HepG2 (cell line): Measurements from ENCODE around the gene RGS19. TPM values are rescaled to one million over a fixed set of nuclear protein-coding genes. Genes with fewer than 3 reads are reported as not detected.

Experiments used
- AGO2 ChIP-seq: fragments of 200-400 bp; formaldehyde crosslinking; optimal IDR thresholded peaks from 2 replicates; pipeline ENCODE3; 2017; ENCODE audit warnings: mild to moderate bottlenecking, low read depth, low read length, moderate library complexity
- AHR ChIP-seq: IDR thresholded peaks from 2 replicates; pipeline ENCODE4 v1.6.1; 2018; ENCODE audit warnings: missing genetic modification reagents, missing compliant biosample characterization
- FIP1L1 ChIP-seq: fragments of 200-400 bp; formaldehyde crosslinking; IDR thresholded peaks from 2 replicates; pipeline ENCODE4 v1.6.1; 2018; ENCODE audit warnings: low read depth, mild to moderate bottlenecking, low read length, moderate library complexity, borderline replicate concordance; ENCODE audit not compliant: insufficient read depth
- FOXA3 ChIP-seq: IDR thresholded peaks from 2 replicates; pipeline ENCODE4 v1.6.1; 2016; ENCODE audit warnings: missing genetic modification reagents, missing compliant biosample characterization
- HMG20B ChIP-seq: conservative IDR thresholded peaks from 2 replicates; pipeline ENCODE4 v1.6.1; 2016; ENCODE audit warnings: missing genetic modification reagents, missing compliant biosample characterization
- KLF15 ChIP-seq: sonication (generic); formaldehyde crosslinking; IDR thresholded peaks from 2 replicates; pipeline ENCODE4 v1.8.1; 2023; ENCODE audit warnings: borderline replicate concordance, mild to moderate bottlenecking, inconsistent platforms, missing genetic modification reagents, mixed read lengths
- NCOA5 ChIP-seq: sonication (generic); formaldehyde crosslinking; IDR thresholded peaks from 2 replicates; pipeline ENCODE4 v1.4.0; 2020; ENCODE audit warnings: missing genetic modification reagents
- RFX1 ChIP-seq: fragments of 450-650 bp; IDR thresholded peaks from 2 replicates; pipeline ENCODE4 v1.6.1; 2017
- TBL1XR1 ChIP-seq: fragments of 150-350 bp; IDR thresholded peaks from 2 replicates; pipeline ENCODE4 v1.6.1; 2014; ENCODE audit warnings: borderline replicate concordance, low read length; ENCODE audit not compliant: partially characterized antibody
- ZNF337 ChIP-seq: sonication (generic); formaldehyde crosslinking; IDR thresholded peaks from 2 replicates; pipeline ENCODE4 v1.5.1; 2020; ENCODE audit warnings: missing genetic modification reagents, low read depth, mild to moderate bottlenecking, borderline replicate concordance
- ZNF382 ChIP-seq: sonication (generic); formaldehyde crosslinking; IDR thresholded peaks from 2 replicates; pipeline ENCODE4 v1.5.0; 2020; ENCODE audit warnings: missing genetic modification reagents, mild to moderate bottlenecking, borderline replicate concordance
- ZNF589 ChIP-seq: sonication (generic); formaldehyde crosslinking; conservative IDR thresholded peaks from 2 replicates; pipeline ENCODE4 v1.8.0; 2022; ENCODE audit warnings: mild to moderate bottlenecking, moderate library complexity, missing genetic modification reagents
- polyA plus RNA-seq, 8 experiments: library from polyadenylated mRNA; depleted of rRNA in 3 of 8; stranded (reverse) in 7 of 8; unstranded in 1 of 8; fragments of >200 nt; fragmentation: Illumina TruSeq in 4 of 8; extraction: Trizol in 4 of 8; gene quantifications; 2 replicates each; pipeline versions ENCODE4 v1.2.1 to v1.2.3, GENCODE V29; 2011 to 2016; ENCODE audit warnings: low read depth in 4 of 8, missing spikeins in 1 of 8, mixed read lengths in 1 of 8; ENCODE audit not compliant: insufficient read depth in 1 of 8
- total RNA-seq, 5 experiments: library from RNA; depleted of rRNA; stranded (reverse); fragments of >200 nt; fragmentation: Illumina TruSeq; extraction: Trizol; gene quantifications; 2 replicates each; pipeline ENCODE4 v1.2.3, GENCODE V29; 2016; ENCODE audit warnings: low read depth in 1 of 5
- TF ChIP-seq, protein P1 (sequence below): sonication (generic); formaldehyde crosslinking; IDR thresholded peaks from 2 replicates; pipeline ENCODE4 v1.4.0; 2020; ENCODE audit warnings: missing genetic modification reagents
- TF ChIP-seq, protein P2 (sequence below): sonication (generic); formaldehyde crosslinking; IDR thresholded peaks from 2 replicates; pipeline ENCODE4 v1.5.0; 2020; ENCODE audit warnings: missing genetic modification reagents, mild to moderate bottlenecking, borderline replicate concordance
- TF ChIP-seq, protein P3 (sequence below): sonication (generic); formaldehyde crosslinking; IDR thresholded peaks from 2 replicates; pipeline ENCODE4 v1.4.0; 2020; ENCODE audit warnings: missing genetic modification reagents
- TF ChIP-seq, protein P4 (sequence below): sonication (generic); formaldehyde crosslinking; conservative IDR thresholded peaks from 2 replicates; pipeline ENCODE4 v1.8.0; 2022; ENCODE audit warnings: mild to moderate bottlenecking, moderate library complexity, missing genetic modification reagents
- TF ChIP-seq, protein P5 (sequence below): sonication (generic); formaldehyde crosslinking; IDR thresholded peaks from 2 replicates; pipeline ENCODE4 v1.8.0; 2022; ENCODE audit warnings: mild to moderate bottlenecking, missing genetic modification reagents
- TF ChIP-seq, protein P6 (sequence below): sonication (generic); formaldehyde crosslinking; IDR thresholded peaks from 2 replicates; pipeline ENCODE4 v1.5.1; 2020; ENCODE audit warnings: mild to moderate bottlenecking, moderate library complexity, missing genetic modification reagents

The RGS19 gene
- total and polyA plus RNA-seq, 2 of the 13 experiments (the other 11 are each of a cell fraction or from before 2014, with no cell fraction given) = 10.7 to 11.9 TPM

DNA sequence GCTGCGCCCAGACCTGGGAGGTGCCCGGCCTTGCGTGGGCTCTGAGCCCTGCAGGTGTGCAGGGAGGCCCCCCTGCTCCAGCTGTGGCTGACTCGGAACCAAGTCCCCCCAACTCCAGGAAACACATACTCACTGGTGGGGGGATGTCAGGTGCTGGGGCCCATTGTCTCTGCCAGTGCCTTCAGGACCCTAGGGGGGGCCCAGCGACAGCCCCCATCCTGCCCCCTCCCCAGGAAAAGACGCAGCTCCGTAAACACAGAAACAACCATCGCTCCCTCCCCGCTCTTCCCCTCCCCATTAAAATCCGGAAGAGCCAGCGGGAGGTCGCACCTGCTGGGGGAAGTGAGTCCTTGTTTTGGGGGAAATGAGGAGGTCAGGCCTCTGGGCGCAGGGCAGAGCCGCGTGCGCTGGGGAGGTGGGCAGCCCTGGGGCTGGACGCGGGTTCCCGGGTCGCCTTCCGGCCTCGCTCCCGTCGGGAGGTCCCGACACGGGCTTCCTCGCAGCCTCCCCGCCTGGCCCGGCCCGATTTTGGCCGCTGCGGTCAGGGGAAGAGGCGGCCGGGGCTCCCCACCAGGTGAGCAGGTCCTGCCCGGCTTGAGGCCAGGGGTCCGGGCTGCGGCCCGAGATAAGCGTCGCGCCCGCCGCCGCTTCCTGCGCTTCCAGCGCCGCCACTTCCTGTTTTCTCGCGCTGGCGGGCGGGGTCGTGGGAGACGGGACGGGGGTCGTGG lies 37.1 kb downstream of the RGS19 start (continued):
- TF ChIP-seq, protein P1, sequence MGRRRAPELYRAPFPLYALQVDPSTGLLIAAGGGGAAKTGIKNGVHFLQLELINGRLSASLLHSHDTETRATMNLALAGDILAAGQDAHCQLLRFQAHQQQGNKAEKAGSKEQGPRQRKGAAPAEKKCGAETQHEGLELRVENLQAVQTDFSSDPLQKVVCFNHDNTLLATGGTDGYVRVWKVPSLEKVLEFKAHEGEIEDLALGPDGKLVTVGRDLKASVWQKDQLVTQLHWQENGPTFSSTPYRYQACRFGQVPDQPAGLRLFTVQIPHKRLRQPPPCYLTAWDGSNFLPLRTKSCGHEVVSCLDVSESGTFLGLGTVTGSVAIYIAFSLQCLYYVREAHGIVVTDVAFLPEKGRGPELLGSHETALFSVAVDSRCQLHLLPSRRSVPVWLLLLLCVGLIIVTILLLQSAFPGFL = no peak
- TF ChIP-seq, protein P2, sequence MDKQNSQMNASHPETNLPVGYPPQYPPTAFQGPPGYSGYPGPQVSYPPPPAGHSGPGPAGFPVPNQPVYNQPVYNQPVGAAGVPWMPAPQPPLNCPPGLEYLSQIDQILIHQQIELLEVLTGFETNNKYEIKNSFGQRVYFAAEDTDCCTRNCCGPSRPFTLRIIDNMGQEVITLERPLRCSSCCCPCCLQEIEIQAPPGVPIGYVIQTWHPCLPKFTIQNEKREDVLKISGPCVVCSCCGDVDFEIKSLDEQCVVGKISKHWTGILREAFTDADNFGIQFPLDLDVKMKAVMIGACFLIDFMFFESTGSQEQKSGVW = no peak
- TF ChIP-seq NCOA5 (CRISPR knock-in tag) (no peak), ZNF589 (0 out of 2 replicates have a peak, but pooled peaks have one; percentile 32), TBL1XR1 (no peak), ZNF382 (no peak), HMG20B (CRISPR knock-in tag) (no peak), KLF15 (CRISPR knock-in tag) (0 out of 2 replicates have a peak, but pooled peaks have one; percentile 28), RFX1 (no peak), FIP1L1 (peak; percentile 61; the same call in 1 of the 2 replicates), ZNF337 (CRISPR knock-in tag) (no peak), AHR (CRISPR knock-in tag) (no peak; the same call in none of the 2 replicates), FOXA3 (no peak; the same call in 1 of the 2 replicates), AGO2 (peak; percentile 99)
- TF ChIP-seq, protein P3, sequence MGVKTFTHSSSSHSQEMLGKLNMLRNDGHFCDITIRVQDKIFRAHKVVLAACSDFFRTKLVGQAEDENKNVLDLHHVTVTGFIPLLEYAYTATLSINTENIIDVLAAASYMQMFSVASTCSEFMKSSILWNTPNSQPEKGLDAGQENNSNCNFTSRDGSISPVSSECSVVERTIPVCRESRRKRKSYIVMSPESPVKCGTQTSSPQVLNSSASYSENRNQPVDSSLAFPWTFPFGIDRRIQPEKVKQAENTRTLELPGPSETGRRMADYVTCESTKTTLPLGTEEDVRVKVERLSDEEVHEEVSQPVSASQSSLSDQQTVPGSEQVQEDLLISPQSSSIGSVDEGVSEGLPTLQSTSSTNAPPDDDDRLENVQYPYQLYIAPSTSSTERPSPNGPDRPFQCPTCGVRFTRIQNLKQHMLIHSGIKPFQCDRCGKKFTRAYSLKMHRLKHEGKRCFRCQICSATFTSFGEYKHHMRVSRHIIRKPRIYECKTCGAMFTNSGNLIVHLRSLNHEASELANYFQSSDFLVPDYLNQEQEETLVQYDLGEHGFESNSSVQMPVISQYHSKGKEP (CRISPR knock-in tag) = no peak
- TF ChIP-seq, protein P4, sequence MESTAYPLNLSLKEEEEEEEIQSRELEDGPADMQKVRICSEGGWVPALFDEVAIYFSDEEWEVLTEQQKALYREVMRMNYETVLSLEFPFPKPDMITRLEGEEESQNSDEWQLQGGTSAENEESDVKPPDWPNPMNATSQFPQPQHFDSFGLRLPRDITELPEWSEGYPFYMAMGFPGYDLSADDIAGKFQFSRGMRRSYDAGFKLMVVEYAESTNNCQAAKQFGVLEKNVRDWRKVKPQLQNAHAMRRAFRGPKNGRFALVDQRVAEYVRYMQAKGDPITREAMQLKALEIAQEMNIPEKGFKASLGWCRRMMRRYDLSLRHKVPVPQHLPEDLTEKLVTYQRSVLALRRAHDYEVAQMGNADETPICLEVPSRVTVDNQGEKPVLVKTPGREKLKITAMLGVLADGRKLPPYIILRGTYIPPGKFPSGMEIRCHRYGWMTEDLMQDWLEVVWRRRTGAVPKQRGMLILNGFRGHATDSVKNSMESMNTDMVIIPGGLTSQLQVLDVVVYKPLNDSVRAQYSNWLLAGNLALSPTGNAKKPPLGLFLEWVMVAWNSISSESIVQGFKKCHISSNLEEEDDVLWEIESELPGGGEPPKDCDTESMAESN (CRISPR knock-in tag) = peak; percentile 71; the same call in 1 of the 2 replicates
- TF ChIP-seq, protein P5, sequence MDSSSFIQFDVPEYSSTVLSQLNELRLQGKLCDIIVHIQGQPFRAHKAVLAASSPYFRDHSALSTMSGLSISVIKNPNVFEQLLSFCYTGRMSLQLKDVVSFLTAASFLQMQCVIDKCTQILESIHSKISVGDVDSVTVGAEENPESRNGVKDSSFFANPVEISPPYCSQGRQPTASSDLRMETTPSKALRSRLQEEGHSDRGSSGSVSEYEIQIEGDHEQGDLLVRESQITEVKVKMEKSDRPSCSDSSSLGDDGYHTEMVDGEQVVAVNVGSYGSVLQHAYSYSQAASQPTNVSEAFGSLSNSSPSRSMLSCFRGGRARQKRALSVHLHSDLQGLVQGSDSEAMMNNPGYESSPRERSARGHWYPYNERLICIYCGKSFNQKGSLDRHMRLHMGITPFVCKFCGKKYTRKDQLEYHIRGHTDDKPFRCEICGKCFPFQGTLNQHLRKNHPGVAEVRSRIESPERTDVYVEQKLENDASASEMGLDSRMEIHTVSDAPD (CRISPR knock-in tag) = no peak
- TF ChIP-seq, protein P6, sequence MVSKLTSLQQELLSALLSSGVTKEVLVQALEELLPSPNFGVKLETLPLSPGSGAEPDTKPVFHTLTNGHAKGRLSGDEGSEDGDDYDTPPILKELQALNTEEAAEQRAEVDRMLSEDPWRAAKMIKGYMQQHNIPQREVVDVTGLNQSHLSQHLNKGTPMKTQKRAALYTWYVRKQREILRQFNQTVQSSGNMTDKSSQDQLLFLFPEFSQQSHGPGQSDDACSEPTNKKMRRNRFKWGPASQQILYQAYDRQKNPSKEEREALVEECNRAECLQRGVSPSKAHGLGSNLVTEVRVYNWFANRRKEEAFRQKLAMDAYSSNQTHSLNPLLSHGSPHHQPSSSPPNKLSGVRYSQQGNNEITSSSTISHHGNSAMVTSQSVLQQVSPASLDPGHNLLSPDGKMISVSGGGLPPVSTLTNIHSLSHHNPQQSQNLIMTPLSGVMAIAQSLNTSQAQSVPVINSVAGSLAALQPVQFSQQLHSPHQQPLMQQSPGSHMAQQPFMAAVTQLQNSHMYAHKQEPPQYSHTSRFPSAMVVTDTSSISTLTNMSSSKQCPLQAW (CRISPR knock-in tag) = peak; percentile 83
